Neuron (in vitro differentiated cells): Measurements from ENCODE around the gene GRIP1.
"Not testable (repeated sequence)": the region's sequence is repeated elsewhere in the genome, so short reads cannot be mapped to it uniquely, and the experiment has no call there.

Experiments
- H2AFZ ChIP-seq: one replicate; pipeline ENCODE4 v1.6.1; 2013; ENCODE audit warnings: low read depth, mild to moderate bottlenecking, inconsistent platforms, low read length, moderate library complexity
- H3K27me3 ChIP-seq: one replicate; pipeline ENCODE4 v1.6.1; 2013; ENCODE audit warnings: low read length; ENCODE audit not compliant: insufficient read depth
- H3K36me3 ChIP-seq: one replicate; pipeline ENCODE4 v1.6.1; 2013; ENCODE audit warnings: low read length; ENCODE audit not compliant: insufficient read depth
- H3K4me1 ChIP-seq: one replicate; pipeline ENCODE4 v1.6.1; 2013; ENCODE audit warnings: low read length; ENCODE audit not compliant: insufficient read depth
- H3K4me3 ChIP-seq: 2 replicates; pipeline ENCODE4 v1.5.1; 2013; ENCODE audit warnings: mild to moderate bottlenecking, low read length, moderate library complexity
- H3K9me3 ChIP-seq: one replicate; pipeline ENCODE4 v1.6.1; 2013; ENCODE audit warnings: low read length

GRIP1 gene

GRCh38 chr12:66309606-66310005 is 369.3 kb downstream of the GRIP1 start:
- H2AFZ ChIP-seq: no peak overlapping the region
- no peak overlapping the region for H3K4me3 ChIP-seq
- no peaks in the 10 kb centered on the region for H3K27me3 ChIP-seq
- H3K9me3 ChIP-seq: no peaks in the 10 kb centered on the region
- H3K36me3 ChIP-seq: peaks cover 41% of the 10 kb centered on the region
- peaks cover 2% of the 10 kb centered on the region for H3K4me1 ChIP-seq

- H3K9me3 ChIP-seq: no peaks in the 10 kb centered on the region
- no peak overlapping the region for H2AFZ ChIP-seq
- H3K4me3 ChIP-seq: no peak overlapping the region
- peaks cover 13% of the 10 kb centered on the region for H3K36me3 ChIP-seq
- H3K4me1 ChIP-seq: peaks cover 27% of the 10 kb centered on the region
- H3K27me3 ChIP-seq: peaks cover 4% of the 10 kb centered on the region
Observed at GRCh38 chr12:66304296-66304900, 374.5 kb downstream of the GRIP1 start.

- not testable (repeated sequence) for H2AFZ ChIP-seq, H3K27me3 ChIP-seq, H3K9me3 ChIP-seq
- H3K36me3 ChIP-seq: peaks cover 11% of the 10 kb centered on the region
- peaks cover 27% of the 10 kb centered on the region for H3K4me1 ChIP-seq
- peak overlapping the region; percentile 94 for H3K4me3 ChIP-seq
Observed at GRCh38 chr12:66303316-66303804, 375.5 kb downstream of the GRIP1 start.

- Histone ChIP-seq H3K36me3 (peaks cover 6% of the 10 kb centered on the region), H3K9me3 (no peaks in the 10 kb centered on the region), H3K4me3 (peak overlapping the region; percentile 94), H3K4me1 (peaks cover 27% of the 10 kb centered on the region), H2AFZ (peak overlapping the region; percentile 71), H3K27me3 (peaks cover 4% of the 10 kb centered on the region)
Observed at GRCh38 chr12:66302827-66303169, 376.1 kb downstream of the GRIP1 start.

- peak within 1 kb of the TSS; percentile 71 for H2AFZ ChIP-seq
- H3K36me3 ChIP-seq: peaks cover 4% of the 10 kb centered on the region
- H3K4me3 ChIP-seq: peak within 1 kb of the TSS; percentile 94
Observed at GRCh38 chr12:66301944-66302826, 376.7 kb downstream of the GRIP1 start, which contains the start of gene HELB. Gene HELB, plus strand, starts transcription at chr12:66302493. Its CDS starts 111 bp downstream, at chr12:66302604.

DNA sequence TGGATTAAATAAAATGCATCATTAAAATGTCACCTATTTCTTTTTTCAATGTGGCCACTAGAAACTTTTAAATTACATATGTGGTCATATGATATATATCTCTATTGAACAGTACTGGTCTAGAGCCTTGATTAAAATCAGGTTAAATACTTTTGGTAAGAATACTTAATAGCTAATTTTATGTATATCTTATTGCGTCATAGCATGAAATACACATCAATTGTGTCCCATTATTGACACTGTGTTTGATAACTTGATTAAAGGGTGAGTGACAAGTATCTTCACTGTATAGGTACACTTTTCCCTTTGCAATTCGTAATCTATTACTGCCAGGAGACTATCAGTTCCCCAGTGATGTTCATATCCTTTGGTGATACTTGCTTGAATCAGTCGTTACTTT is 381.0 kb downstream of the GRIP1 start:
- Histone ChIP-seq H3K36me3 (no peaks in the 10 kb centered on the region), H3K9me3 (no peaks in the 10 kb centered on the region), H3K27me3 (peaks cover 4% of the 10 kb centered on the region), H3K4me1 (peaks cover 8% of the 10 kb centered on the region), H3K4me3 (no peak overlapping the region), H2AFZ (no peak overlapping the region)

More at GRCh38 chr12:66301944-66302826, 376.7 kb downstream of the GRIP1 start, which contains the start of gene HELB:
- H3K27me3 ChIP-seq: peaks cover 4% of the 10 kb centered on the region
- H3K4me1 ChIP-seq: peaks cover 27% of the 10 kb centered on the region
- no peaks in the 10 kb centered on the region for H3K9me3 ChIP-seq
